NCI-H2227 (cell line): Measurements from ENCODE around the gene PGK1.

Experiments
- DNase-seq: peaks from one replicate; lab custom pipeline; 2025; ENCODE audit not compliant: unreplicated experiment; lab: John Stamatoyannopoulos, UW

Gene PGK1

GRCh38 chrX:78165425-78165824 lies 61.4 kb downstream of the PGK1 start:
- DNase-seq = no peak

DNA sequence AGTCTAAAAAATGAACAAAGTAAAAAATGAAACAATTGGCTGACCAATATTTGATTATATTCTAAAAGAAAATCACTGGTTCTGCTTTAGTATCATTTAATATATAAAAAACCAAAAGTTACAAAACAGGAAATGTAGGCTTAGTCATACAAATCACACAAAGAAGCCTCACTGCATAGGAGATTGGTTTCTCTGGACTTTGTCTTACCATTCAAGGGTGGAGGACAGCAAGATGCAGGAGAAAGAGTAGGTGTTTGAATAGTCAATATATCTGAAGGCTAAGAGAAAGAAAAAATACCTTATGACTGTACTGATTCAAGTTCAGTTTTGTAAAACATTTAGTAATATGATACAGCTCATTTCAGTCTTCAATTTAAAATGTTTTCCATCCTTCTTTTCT lies 64.0 kb downstream of the PGK1 start:
- DNase-seq = no peak
